Loucy (cell line): ENCODE measurements around the gene CYP4F2.

Experiments used
- CTCF ChIP-seq: fragments of 200-600 bp; sonication (generic); conservative IDR thresholded peaks from 2 replicates; pipeline ENCODE4 v1.5.1; 2014; ENCODE audit warnings: mild to moderate bottlenecking, antibody characterized with exemption, low read length
- EZH2phosphoT487 ChIP-seq: fragments of 200-600 bp; IDR thresholded peaks from 2 replicates; pipeline ENCODE4 v1.6.1; 2018; ENCODE audit warnings: antibody characterized with exemption, mild to moderate bottlenecking, moderate library complexity, borderline replicate concordance

GRCh38 chr19:15859187-15859586, 38.7 kb downstream of the CYP4F2 start:
- TF ChIP-seq CTCF, result no peak
- TF ChIP-seq EZH2phosphoT487, result no peak
